Measurements from ENCODE around the gene PAGR1.

GRCh38 chr16:29775742-29776408, 40.1 kb upstream of the PAGR1 start:
- TF ChIP-seq CTCF (IDR thresholded peaks at IDR 0.05) (no peak), POLR2A (IDR thresholded peaks at IDR 0.05) (no peak)

All from breast epithelium (tissue), 3 donors.